HEK293 (cell line): ENCODE measurements around the gene RTP4.

Experiments
- CTCF ChIP-seq: fragments of 450-650 bp; formaldehyde crosslinking; IDR thresholded peaks from 2 replicates; pipeline ENCODE4 v1.5.1; 2016; ENCODE audit warnings: missing biosample characterization, missing genetic modification characterization
- SALL2 ChIP-seq: fragments of 450-650 bp; formaldehyde crosslinking; IDR thresholded peaks from 2 replicates; pipeline ENCODE4 v1.5.0; 2017; ENCODE audit warnings: missing biosample characterization, mild to moderate bottlenecking, missing genetic modification characterization, borderline replicate concordance
- ZNF514 ChIP-seq: fragments of 450-650 bp; formaldehyde crosslinking; IDR thresholded peaks from 2 replicates; pipeline ENCODE4 v1.5.1; 2016; ENCODE audit warnings: missing biosample characterization, missing genetic modification characterization
- ZSCAN23 ChIP-seq: fragments of 450-650 bp; formaldehyde crosslinking; IDR thresholded peaks from 2 replicates; pipeline ENCODE4 v1.5.1; 2016; ENCODE audit warnings: missing biosample characterization, missing genetic modification characterization

GRCh38 chr3:187368251-187369088 is at the start of gene RTP4:
- TF ChIP-seq ZSCAN23 (no peak), CTCF (tag by site-specific recombination) (no peak), ZNF514 (tag by site-specific recombination) (no peak), SALL2 (tag by site-specific recombination) (no peak)
